B cell (primary cell): ENCODE data around the gene ADAMTS12. TPM values are rescaled to one million over a fixed set of nuclear protein-coding genes. Genes with fewer than 3 reads are reported as not detected.
A peak's percentile ranks its signal among the peaks of the same experiment; 100 is the strongest.

ENCODE experiments used
- ATAC-seq: fragments of 200-7000 bp; cut with Tn5 transposase; one replicate; pipeline ENCODE4 v1.10.0; 2021; ENCODE audit warnings: low read depth, mild to moderate bottlenecking, moderate number of reproducible peaks, moderate library complexity
- CTCF ChIA-PET: fragments of 350-600 bp; sonication (Branson Sonifier 250); formaldehyde crosslinking; loops from one replicate; lab custom pipeline; 2021; ENCODE audit warnings: antibody characterized with exemption, inconsistent platforms; lab: Charles Lee
- POLR2A ChIA-PET: fragments of 350-600 bp; sonication (Branson Sonifier 250); formaldehyde crosslinking; loops from one replicate; lab custom pipeline; 2021; ENCODE audit warnings: antibody characterized with exemption; lab: Charles Lee
- DNase-seq: peaks from one replicate; pipeline ENCODE4 v3.0.0; 2013
- H2AFZ ChIP-seq: 2 replicates; pipeline ENCODE4 v1.6.1; 2012; ENCODE audit warnings: mild to moderate bottlenecking, low read depth, low read length; ENCODE audit not compliant: insufficient read depth, poor library complexity, severe bottlenecking
- H3K27ac ChIP-seq, 2 donors: 1 replicate in 1 of 2; 2 replicates in 1 of 2; pipeline ENCODE4 v1.5.1; 2012 to 2013; ENCODE audit warnings: low read length in 2 of 2, mild to moderate bottlenecking in 2 of 2, moderate library complexity in 1 of 2
- H3K27me3 ChIP-seq, 4 experiments: fragments of 200-600 bp in 1 of 4; sonication (generic) in 1 of 4; replicated peaks in 1 of 4; 1 replicate in 2 of 4; 2 replicates in 2 of 4; pipeline versions ENCODE4 v1.6.1 to v1.7.0; 2013 to 2016; ENCODE audit warnings: low read length in 3 of 4, mild to moderate bottlenecking in 2 of 4, mixed read lengths in 1 of 4, moderate library complexity in 1 of 4; ENCODE audit not compliant: insufficient read depth in 4 of 4, control insufficient read depth in 3 of 4; ENCODE audit errors: control extremely low read depth in 1 of 4
- H3K36me3 ChIP-seq, 2 experiments: replicated peaks in 1 of 2; 1 replicate in 1 of 2; 2 replicates in 1 of 2; pipeline versions ENCODE4 v1.6.1 to v1.7.1; 2013; ENCODE audit warnings: low read length in 1 of 2; ENCODE audit not compliant: insufficient read depth in 2 of 2, control insufficient read depth in 1 of 2; ENCODE audit errors: control extremely low read depth in 1 of 2, extremely low read depth in 1 of 2
- H3K4me1 ChIP-seq, 2 donors: fragments of 200-600 bp in 1 of 2; sonication (generic) in 1 of 2; 1 replicate in 1 of 2; 2 replicates in 1 of 2; pipeline versions ENCODE4 v1.5.1 to v1.6.1; 2013 to 2017; ENCODE audit warnings: low read length in 2 of 2; ENCODE audit not compliant: control insufficient read depth in 2 of 2, insufficient read depth in 2 of 2
- H3K4me2 ChIP-seq: replicated peaks from 2 replicates; pipeline ENCODE3; 2012; ENCODE audit warnings: mild to moderate bottlenecking, low read depth, low read length; ENCODE audit not compliant: poor library complexity, severe bottlenecking
- H3K4me3 ChIP-seq, 5 experiments: fragments of 200-600 bp in 1 of 5; sonication (generic) in 1 of 5; 1 replicate in 3 of 5; 2 replicates in 2 of 5; pipeline versions ENCODE4 v1.5.1 to v1.7.0; 2011 to 2016; ENCODE audit warnings: low read length in 4 of 5, mild to moderate bottlenecking in 4 of 5, low read depth in 2 of 5, control low read depth in 1 of 5, moderate library complexity in 1 of 5; ENCODE audit not compliant: insufficient read depth in 1 of 5; ENCODE audit errors: control extremely low read depth in 1 of 5, extremely low read depth in 1 of 5
- H3K79me2 ChIP-seq: fragments of 200-600 bp; sonication (generic); one replicate; pipeline ENCODE4 v1.6.0; 2016; ENCODE audit warnings: low read length; ENCODE audit not compliant: control insufficient read depth, insufficient read depth
- H3K9ac ChIP-seq: fragments of 200-600 bp; sonication (generic); 2 replicates; pipeline ENCODE4 v1.6.1; 2017; ENCODE audit warnings: mild to moderate bottlenecking, low read length, moderate library complexity
- H3K9me3 ChIP-seq, 3 donors: one replicate each; pipeline versions ENCODE4 v1.6.1 to v1.7.1; 2013; ENCODE audit warnings: low read length in 2 of 3; ENCODE audit not compliant: control insufficient read depth in 2 of 3, insufficient read depth in 1 of 3; ENCODE audit errors: control extremely low read depth in 1 of 3
- H4K20me1 ChIP-seq: 2 replicates; pipeline ENCODE4 v1.6.0; 2012; ENCODE audit warnings: mild to moderate bottlenecking, low read length; ENCODE audit not compliant: insufficient read depth, control insufficient read depth, poor library complexity, severe bottlenecking
- H3K27ac Mint-ChIP-seq: one replicate; pipeline ENCODE4 v1.8.0; 2021; ENCODE audit warnings: mixed read lengths
- H3K27me3 Mint-ChIP-seq: one replicate; pipeline ENCODE4 v1.8.0; 2021; ENCODE audit warnings: mixed read lengths
- H3K4me1 Mint-ChIP-seq: one replicate; pipeline ENCODE4 v1.8.0; 2021; ENCODE audit warnings: mixed read lengths
- H3K4me3 Mint-ChIP-seq: one replicate; pipeline ENCODE4 v1.8.0; 2021; ENCODE audit warnings: mixed read lengths
- H3K9me3 Mint-ChIP-seq: one replicate; pipeline ENCODE4 v1.8.0; 2022; ENCODE audit warnings: mixed read lengths; ENCODE audit not compliant: insufficient read depth
- CTCF ChIP-seq: fragments of 200-600 bp; IDR thresholded peaks from one replicate; pipeline ENCODE4 v1.8.0; 2022; ENCODE audit warnings: antibody characterized with exemption, mild to moderate bottlenecking
- EZH2 ChIP-seq: IDR thresholded peaks from 2 replicates; pipeline ENCODE4 v1.6.1; 2012; ENCODE audit warnings: borderline replicate concordance, low read depth, mild to moderate bottlenecking, moderate library complexity, low read length; ENCODE audit not compliant: insufficient read depth, poor library complexity, severe bottlenecking
- WGBS: methylation state at CpG from one replicate; pipeline ENCODE4 v1.1.5; 2013; ENCODE audit warnings: missing lambda C conversion rate; ENCODE audit not compliant: insufficient coverage; 5-methylcytosine and 5-hydroxymethylcytosine counted together
- intact Hi-C: fragments of 100-400 bp; cut with micrococcal nuclease; formaldehyde crosslinking; loops from one replicate; pipeline ENCODE4 v1.10.0; 2022
- polyA minus RNA-seq: library from RNA; depleted of rRNA, polyadenylated mRNA; stranded (reverse); fragments of >200 nt; gene quantifications from 2 replicates; pipeline ENCODE4 v1.2.3, GENCODE V29; 2012
- polyA plus RNA-seq: library from polyadenylated mRNA; depleted of rRNA; stranded (reverse); fragments of >200 nt; gene quantifications from 2 replicates; pipeline ENCODE4 v1.2.3, GENCODE V29; 2012
- total RNA-seq, 2 donors: library from RNA; stranded (reverse); fragments of 120-200 nt in 1 of 2; gene quantifications; 1 replicate in 1 of 2; 2 replicates in 1 of 2; pipeline versions ENCODE4 v1.2.3 to v1.2.4, GENCODE V29; 2013 to 2022

Gene ADAMTS12
- total RNA-seq (not detected in 2 replicates), polyA plus RNA-seq (not detected in 2 replicates), polyA minus RNA-seq (not detected in 2 replicates)
- 0.44 TPM for total RNA-seq (2013)

- Mint-ChIP-seq H3K4me3 (peak within 1 kb of the TSS; percentile 40), H3K27ac (no peak within 1 kb of the TSS), H3K9me3 (no peaks in the 10 kb centered on the region), H3K27me3 (peaks cover 65% of the 10 kb centered on the region), H3K4me1 (peaks cover 4% of the 10 kb centered on the region)
- Histone ChIP-seq H3K4me1 (no peaks in the 10 kb centered on the region), H4K20me1 (no peaks in the 10 kb centered on the region), H3K36me3 (no peaks in the 10 kb centered on the region), H3K9me3 (peaks cover 0 to 7% (median 0%) of the 10 kb centered on the region in 3 donors), H3K4me2 (peak within 1 kb of the TSS; percentile 1), H3K27ac (no peak within 1 kb of the TSS), H3K27me3 (peaks cover 0 to 35% (median 28%) of the 10 kb centered on the region in 4 experiments), H3K9ac (no peak within 1 kb of the TSS), H3K79me2 (no peaks in the 10 kb centered on the region), H2AFZ (no peak within 1 kb of the TSS), H3K4me3 (no peak within 1 kb of the TSS)
- 10% methylated on average over 35 of the region's 45 CpGs for WGBS
- intact Hi-C loops: no loop called here
- POLR2A ChIA-PET: no interaction called here
- no peak for DNase-seq
- CTCF ChIA-PET: no interaction called here
- TF ChIP-seq EZH2 (no peak), CTCF (no peak)
- no peak for ATAC-seq
Observed at GRCh38 chr5:33891788-33892619, at the start of gene ADAMTS12. TSS of gene ADAMTS12 (minus strand) at chr5:33891990. CDS start at chr5:33891856, 134 bp downstream.

- no peaks in the 10 kb centered on the region for H3K4me1 Mint-ChIP-seq
- Histone ChIP-seq H3K27me3 (peaks cover 0 to 39% (median 16%) of the 10 kb centered on the region in 4 experiments), H3K9ac (no peak overlapping the region), H3K9me3 (peaks cover 0 to 18% (median 0%) of the 10 kb centered on the region in 3 donors), H4K20me1 (no peaks in the 10 kb centered on the region), H2AFZ (no peak overlapping the region), H3K36me3 (no peaks in the 10 kb centered on the region), H3K4me3 (no peak overlapping the region), H3K4me2 (no peak overlapping the region), H3K4me1 (peaks cover 3 to 4% of the 10 kb centered on the region in 2 donors), H3K79me2 (no peaks in the 10 kb centered on the region), H3K27ac (no peak overlapping the region)
- H3K4me3 Mint-ChIP-seq: no peak overlapping the region
- H3K27me3 Mint-ChIP-seq: peaks cover 44% of the 10 kb centered on the region
- H3K27ac Mint-ChIP-seq: no peak overlapping the region
- no peaks in the 10 kb centered on the region for H3K9me3 Mint-ChIP-seq
- CTCF ChIA-PET: no interaction called here
- POLR2A ChIA-PET: no interaction called here
- ATAC-seq (no peak), DNase-seq (no peak)
- WGBS: no CpG with 5 or more reads among the region's 5 CpGs
- TF ChIP-seq CTCF (no peak), EZH2 (no peak)
- intact Hi-C loops: no loop called here
Observed at GRCh38 chr5:33941090-33941489, 49.3 kb upstream of the ADAMTS12 start.
